HL-60 (cell line): ENCODE results near the gene S100A13.
"Not testable (repeated sequence)": the region's sequence is repeated elsewhere in the genome, so short reads cannot be mapped to it uniquely, and the experiment has no call there.

ENCODE experiments used
- CTCF ChIP-seq: IDR thresholded peaks from one replicate; pipeline ENCODE4 v1.5.1; 2011; ENCODE audit warnings: low read length, control low read depth, inconsistent platforms; ENCODE audit not compliant: insufficient read depth
- SPI1 ChIP-seq: IDR thresholded peaks from 2 replicates; pipeline ENCODE4 v1.6.1; 2012; ENCODE audit warnings: low read depth, mild to moderate bottlenecking, borderline replicate concordance

GRCh38 chr1:153668672-153669071 lies 41.4 kb upstream of the S100A13 start:
- not testable (repeated sequence) for TF ChIP-seq CTCF, SPI1
